Left lung (tissue), 10 donors: ENCODE measurements around the gene CUTC. TPM values are rescaled to one million over a fixed set of nuclear protein-coding genes. Genes with fewer than 3 reads are reported as not detected.

Experiments
- ATAC-seq: fragments of 200-7000 bp; cut with Tn5 transposase; one replicate; pipeline ENCODE4 v1.9.1; 2020; ENCODE audit warnings: moderate library complexity
- DNase-seq, 4 donors: peaks; one replicate each; pipeline ENCODE4 v3.0.0-alpha.2; 2013 to 2020
- H3K27ac ChIP-seq, 2 donors: fragments of 200-600 bp; sonication (generic) in 1 of 2; one replicate each; pipeline versions ENCODE4 v1.5.0 to v1.8.0; 2020 to 2021
- H3K27me3 ChIP-seq, 2 donors: fragments of 200-600 bp; sonication (generic) in 1 of 2; one replicate each; pipeline versions ENCODE4 v1.5.0 to v1.8.0; 2020 to 2021
- H3K36me3 ChIP-seq, 2 donors: fragments of 200-600 bp; sonication (generic) in 1 of 2; one replicate each; pipeline versions ENCODE4 v1.5.0 to v1.8.0; 2020 to 2021
- H3K4me1 ChIP-seq, 2 donors: fragments of 200-600 bp; one replicate each; pipeline ENCODE4 v1.8.0; 2021
- H3K4me3 ChIP-seq, 2 donors: fragments of 200-600 bp; sonication (generic) in 1 of 2; one replicate each; pipeline versions ENCODE4 v1.5.0 to v1.8.0; 2020 to 2021; ENCODE audit warnings: mild to moderate bottlenecking in 1 of 2
- H3K9me3 ChIP-seq, 2 donors: fragments of 200-600 bp; sonication (generic) in 1 of 2; one replicate each; pipeline versions ENCODE4 v1.5.0 to v1.8.0; 2020 to 2021
- intact Hi-C, 2 donors: fragments of 100-400 bp; cut with DNase I; formaldehyde crosslinking; loops; one replicate each; pipeline versions ENCODE4 v1.11.2 to v1.14.2; 2022
- polyA plus RNA-seq, 6 donors: library from polyadenylated mRNA; unstranded; fragments of 120-200 nt; gene quantifications; one replicate each; pipeline ENCODE4 v1.2.1, GENCODE V29; 2013; ENCODE audit not compliant: insufficient read length in 6 of 6
- total RNA-seq, 2 donors: library from RNA; stranded (reverse); fragmentation: NEBNext Ultra II Directional; extraction: Animal tissue kit (Norgen Biotek cat#: 25700); gene quantifications; one replicate each; pipeline ENCODE4 v1.2.1, GENCODE V29; 2021
- TF ChIP-seq, protein P1 (sequence below), 2 donors: fragments of 200-600 bp; sonication (generic) in 1 of 2; IDR thresholded peaks; one replicate each; pipeline versions ENCODE4 v1.5.0 to v1.8.0; 2021; ENCODE audit warnings: antibody characterized with exemption in 2 of 2
- donor health status: DM: no; HTN: yes; CAD: no.
- donor health status: DM: no; HTN: no; CAD: no.

CUTC gene
- total and polyA plus RNA-seq, 8 donors: 12.3 to 28.4 (median 22.4) TPM

GRCh38 chr10:99796928-99797327 lies 64.9 kb downstream of the CUTC start:
- intact Hi-C loops: no loop called here
- no peaks in the 10 kb centered on the region for H3K27me3 ChIP-seq
- H3K36me3 ChIP-seq: no peaks in the 10 kb centered on the region
- H3K9me3 ChIP-seq: no peaks in the 10 kb centered on the region
- ATAC-seq (no peak), DNase-seq (no peak)
- no peak overlapping the region for H3K4me3 ChIP-seq
- H3K27ac ChIP-seq: no peak overlapping the region
- TF ChIP-seq, protein P1, sequence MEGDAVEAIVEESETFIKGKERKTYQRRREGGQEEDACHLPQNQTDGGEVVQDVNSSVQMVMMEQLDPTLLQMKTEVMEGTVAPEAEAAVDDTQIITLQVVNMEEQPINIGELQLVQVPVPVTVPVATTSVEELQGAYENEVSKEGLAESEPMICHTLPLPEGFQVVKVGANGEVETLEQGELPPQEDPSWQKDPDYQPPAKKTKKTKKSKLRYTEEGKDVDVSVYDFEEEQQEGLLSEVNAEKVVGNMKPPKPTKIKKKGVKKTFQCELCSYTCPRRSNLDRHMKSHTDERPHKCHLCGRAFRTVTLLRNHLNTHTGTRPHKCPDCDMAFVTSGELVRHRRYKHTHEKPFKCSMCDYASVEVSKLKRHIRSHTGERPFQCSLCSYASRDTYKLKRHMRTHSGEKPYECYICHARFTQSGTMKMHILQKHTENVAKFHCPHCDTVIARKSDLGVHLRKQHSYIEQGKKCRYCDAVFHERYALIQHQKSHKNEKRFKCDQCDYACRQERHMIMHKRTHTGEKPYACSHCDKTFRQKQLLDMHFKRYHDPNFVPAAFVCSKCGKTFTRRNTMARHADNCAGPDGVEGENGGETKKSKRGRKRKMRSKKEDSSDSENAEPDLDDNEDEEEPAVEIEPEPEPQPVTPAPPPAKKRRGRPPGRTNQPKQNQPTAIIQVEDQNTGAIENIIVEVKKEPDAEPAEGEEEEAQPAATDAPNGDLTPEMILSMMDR (IDR thresholded peaks at IDR 0.05): no peak
- no peaks in the 10 kb centered on the region for H3K4me1 ChIP-seq

GRCh38 chr10:99798031-99798430 lies 66.0 kb downstream of the CUTC start:
- Histone ChIP-seq H3K4me1 (no peaks in the 10 kb centered on the region), H3K27ac (no peak overlapping the region), H3K4me3 (no peak overlapping the region), H3K27me3 (no peaks in the 10 kb centered on the region), H3K9me3 (no peaks in the 10 kb centered on the region), H3K36me3 (no peaks in the 10 kb centered on the region)
- intact Hi-C loops: no loop called here
- ATAC-seq (no peak), DNase-seq (no peak)
- TF ChIP-seq, protein P1 (IDR thresholded peaks at IDR 0.05): no peak

DNA sequence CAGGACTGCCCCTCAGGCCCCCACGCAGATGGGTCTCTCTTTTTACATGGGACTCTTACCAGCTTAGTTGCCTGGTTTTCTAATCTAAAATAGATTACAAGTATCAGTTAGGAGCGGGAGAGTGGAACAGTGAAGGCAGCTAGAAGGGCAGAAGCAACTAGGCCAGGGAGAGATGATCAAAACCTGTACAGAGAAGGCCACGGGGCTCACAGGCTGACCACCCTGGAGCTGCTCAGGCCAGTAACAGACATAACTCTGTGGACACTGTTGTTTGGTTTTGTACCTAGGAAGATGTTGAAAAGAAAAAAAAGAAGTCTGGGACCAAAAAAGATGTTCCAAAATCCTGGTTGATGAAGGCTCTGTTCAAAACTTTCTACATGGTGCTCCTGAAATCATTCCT lies 66.9 kb downstream of the CUTC start:
- H3K4me1 ChIP-seq: no peaks in the 10 kb centered on the region

DNA sequence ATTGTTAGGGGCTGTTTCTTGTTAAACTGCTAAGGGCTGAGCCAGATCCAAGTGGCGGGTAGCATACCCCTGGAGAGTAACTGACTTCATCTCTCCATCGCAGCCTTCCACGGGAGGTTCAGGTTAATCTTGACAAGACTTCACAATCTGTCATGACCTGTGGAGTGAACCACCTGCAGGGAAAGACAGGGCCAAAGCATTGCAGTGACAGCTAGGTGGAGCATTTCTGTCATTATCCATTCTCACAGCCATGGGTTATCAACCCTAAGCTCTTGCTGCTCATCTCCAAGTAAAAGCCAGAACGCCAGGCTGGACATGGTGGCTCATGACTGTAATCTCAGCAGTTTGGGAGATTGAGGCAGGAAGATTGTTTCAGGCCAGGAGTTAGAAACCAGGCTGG lies 67.6 kb downstream of the CUTC start:
- Histone ChIP-seq H3K27me3 (no peaks in the 10 kb centered on the region), H3K4me3 (no peak overlapping the region), H3K27ac (no peak overlapping the region), H3K4me1 (no peaks in the 10 kb centered on the region), H3K36me3 (no peaks in the 10 kb centered on the region), H3K9me3 (no peaks in the 10 kb centered on the region)
- no peak for ATAC-seq
- no peak for DNase-seq
- TF ChIP-seq, protein P1 (IDR thresholded peaks at IDR 0.05): no peak
- intact Hi-C loops: no loop called here

More for the DNA sequence above, 66.9 kb downstream of the CUTC start:
- ATAC-seq (no peak), DNase-seq (no peak)
- intact Hi-C loops: no loop called here
- Histone ChIP-seq H3K27me3 (no peaks in the 10 kb centered on the region), H3K27ac (no peak overlapping the region), H3K36me3 (no peaks in the 10 kb centered on the region), H3K4me3 (no peak overlapping the region), H3K9me3 (no peaks in the 10 kb centered on the region)
- TF ChIP-seq, protein P1 (IDR thresholded peaks at IDR 0.05): no peak

GRCh38 chr10:99804471-99804870 lies 72.4 kb downstream of the CUTC start:
- no peak overlapping the region for H3K4me3 ChIP-seq
- no peaks in the 10 kb centered on the region for H3K36me3 ChIP-seq
- DNase-seq: no peak
- TF ChIP-seq, protein P1 (IDR thresholded peaks at IDR 0.05): no peak
- H3K27me3 ChIP-seq: no peaks in the 10 kb centered on the region
- peaks cover 0 to under 1% of the 10 kb centered on the region in 2 donors for H3K4me1 ChIP-seq
- intact Hi-C loops: no loop called here
- H3K9me3 ChIP-seq: no peaks in the 10 kb centered on the region
- ATAC-seq: no peak
- no peak overlapping the region for H3K27ac ChIP-seq
